ENCODE data around the gene LAD1. TPM values are rescaled to one million over a fixed set of nuclear protein-coding genes. Genes with fewer than 3 reads are reported as not detected.

Gene LAD1
- total RNA-seq, 1 experiment from 2014 or later: 0.10 TPM

- TF ChIP-seq SIN3A (IDR thresholded peaks at IDR 0.05; ENCODE audit: borderline replicate concordance, insufficient read depth, low read depth, low read length): no peak
- no peak for TF ChIP-seq CTCF (IDR thresholded peaks at IDR 0.05)
- no peak for TF ChIP-seq POLR2AphosphoS5 (IDR thresholded peaks at IDR 0.05; ENCODE audit: low read depth, low read length)
- TF ChIP-seq TCF7L2 (IDR thresholded peaks at IDR 0.05; ENCODE audit: low read depth, low read length): no peak
- no peak for TF ChIP-seq REST (IDR thresholded peaks at IDR 0.05; ENCODE audit: insufficient read depth in 1 of 2, low read depth in 2 of 2, low read length in 1 of 2)
- ChIA-PET POLR2A (no interaction called here), CTCF (no interaction called here)
- DNase-seq (ENCODE audit: low read depth, low spot score) (no peak), ATAC-seq (no peak)
- H3K36me3 ChIP-seq (ENCODE audit: control insufficient read depth, insufficient read depth, low read length): no peaks in the 10 kb centered on the region
- H3K4me3 ChIP-seq (ENCODE audit: low read depth in 2 of 2, low read length in 2 of 2): no peak overlapping the region
- no peaks in the 10 kb centered on the region for H3K9me3 ChIP-seq (ENCODE audit: control insufficient read depth, insufficient read depth, low read depth, low read length)
- in situ Hi-C loops (cut with HindIII; ENCODE audit: low pct_unique_long_range_greater_than_20kb, low sequenced_read_pairs) (no loop called here), intact Hi-C loops (cut with micrococcal nuclease; ENCODE audit: unreplicated experiment) (no loop called here)
- no peak overlapping the region for H3K27ac ChIP-seq (ENCODE audit: low read length)
- no TSS peak for BruUV-seq (replicated peaks)
- H3K27me3 ChIP-seq (ENCODE audit: control insufficient read depth, insufficient read depth, low read length): peaks cover 15% of the 10 kb centered on the region
- no peaks in the 10 kb centered on the region for H3K4me1 ChIP-seq (ENCODE audit: control insufficient read depth, insufficient read depth, low read length)
These were observed 29.9 kb downstream of the LAD1 start for GRCh38 chr1:201369209-201369608.

GRCh38 chr1:201366696-201367095, 32.4 kb downstream of the LAD1 start:
- Histone ChIP-seq H3K4me1 (ENCODE audit: control insufficient read depth, insufficient read depth, low read length) (no peaks in the 10 kb centered on the region), H3K36me3 (ENCODE audit: control insufficient read depth, insufficient read depth, low read length) (no peaks in the 10 kb centered on the region), H3K9me3 (ENCODE audit: control insufficient read depth, insufficient read depth, low read depth, low read length) (no peaks in the 10 kb centered on the region), H3K4me3 (ENCODE audit: low read depth in 2 of 2, low read length in 2 of 2) (no peak overlapping the region), H3K27ac (ENCODE audit: low read length) (no peak overlapping the region), H3K27me3 (ENCODE audit: control insufficient read depth, insufficient read depth, low read length) (peaks cover 11% of the 10 kb centered on the region; the same call in 1 of the 2 replicates)
- no TSS peak for BruUV-seq (replicated peaks)
- in situ Hi-C loops (cut with HindIII; ENCODE audit: low pct_unique_long_range_greater_than_20kb, low sequenced_read_pairs) (no loop called here), intact Hi-C loops (cut with micrococcal nuclease; ENCODE audit: unreplicated experiment) (no loop called here)
- TF ChIP-seq REST (IDR thresholded peaks at IDR 0.05; ENCODE audit: insufficient read depth in 1 of 2, low read depth in 2 of 2, low read length in 1 of 2) (no peak), POLR2AphosphoS5 (IDR thresholded peaks at IDR 0.05; ENCODE audit: low read depth, low read length) (no peak), TCF7L2 (IDR thresholded peaks at IDR 0.05; ENCODE audit: low read depth, low read length) (no peak), CTCF (IDR thresholded peaks at IDR 0.05) (no peak), SIN3A (IDR thresholded peaks at IDR 0.05; ENCODE audit: borderline replicate concordance, insufficient read depth, low read depth, low read length) (no peak)
- ATAC-seq: no peak
- no peak for DNase-seq (ENCODE audit: low read depth, low spot score)
- ChIA-PET CTCF (no interaction called here), POLR2A (no interaction called here)
